ENCODE data around the gene STUB1. TPM values are rescaled to one million over a fixed set of nuclear protein-coding genes. Genes with fewer than 3 reads are reported as not detected.

Gene STUB1
- total and polyA plus RNA-seq, 10 of the 15 experiments (the other 5 are each of a cell fraction or from before 2014, with no cell fraction given): 4.2 to 136 (median 67.1) TPM

- ChIA-PET RAD21 (ENCODE audit: unreplicated experiment) (no interaction called here), CTCF (no interaction called here), POLR2A (interaction anchor here (0.5 kb wide), 1 partner anchor 25 kb away, joined by 3 read pairs; no protein-coding TSS in a partner anchor), SMC1A (ENCODE audit: uncharacterized antibody, unreplicated experiment) (no interaction called here)
- Histone ChIP-seq H3K4me1 (ENCODE audit: control insufficient read depth, insufficient read depth, low read length) (peaks cover 10% of the 10 kb centered on the region), H3K79me2 (ENCODE audit: control insufficient read depth, insufficient read depth, low read length) (no peaks in the 10 kb centered on the region; the same call in 1 of the 2 replicates), H3K27me3 (replicated peaks in 1 of 2; ENCODE audit: control insufficient read depth in 2 of 2, insufficient read depth in 2 of 2, low read length in 1 of 2) (no peaks in the 10 kb centered on the region), H3K9ac (ENCODE audit: control insufficient read depth, insufficient read depth, low read length) (no peak overlapping the region), H3K27ac (ENCODE audit: control insufficient read depth, insufficient read depth) (no peak overlapping the region), H3K4me2 (ENCODE audit: control insufficient read depth, insufficient read depth) (no peak overlapping the region), H3K36me3 (ENCODE audit: control insufficient read depth in 2 of 2, insufficient read depth in 2 of 2, low read length in 1 of 2) (no peaks in the 10 kb centered on the region), H4K20me1 (ENCODE audit: control insufficient read depth, insufficient read depth) (0 out of 2 replicates have a peak, but pooled peaks cover 2% of the 10 kb centered on the region), H3K4me3 (no peak overlapping the region), H3K9me3 (replicated peaks; ENCODE audit: control insufficient read depth, insufficient read depth, low read length) (no peaks in the 10 kb centered on the region), H2AFZ (ENCODE audit: control insufficient read depth, low read depth, low read length) (no peak overlapping the region)
- in situ Hi-C loops (cut with MboI): no loop called here
- no TSS peak for BruUV-seq (replicated peaks)
- no peak for ATAC-seq
- TF ChIP-seq USF2 (IDR thresholded peaks at IDR 0.05; ENCODE audit: borderline replicate concordance, low read depth, low read length) (no peak), SMAD5 (IDR thresholded peaks at IDR 0.05; ENCODE audit: low read depth) (no peak), HCFC1 (IDR thresholded peaks at IDR 0.05; ENCODE audit: low read length) (no peak), BMI1 (IDR thresholded peaks at IDR 0.05; ENCODE audit: borderline replicate concordance) (no peak), POLR2AphosphoS2 (IDR thresholded peaks at IDR 0.05; ENCODE audit: low read depth, low read length) (no peak), PRDM15 (CRISPR knock-in tag; IDR thresholded peaks at IDR 0.05) (no peak), ELK1 (IDR thresholded peaks at IDR 0.05; ENCODE audit: low read depth, low read length) (no peak), E2F8 (IDR thresholded peaks at IDR 0.05; ENCODE audit: low read depth, partially characterized antibody) (no peak), PBX3 (IDR thresholded peaks at IDR 0.05; ENCODE audit: insufficient replicate concordance, low read depth, low read length) (no peak), GABPA (IDR thresholded peaks at IDR 0.05; ENCODE audit: low read depth) (no peak), EZH2 (IDR thresholded peaks at IDR 0.05; ENCODE audit: borderline replicate concordance, control insufficient read depth, low read depth, low read length) (no peak)
- intact Hi-C loops (cut with micrococcal nuclease; ENCODE audit: unreplicated experiment): no loop called here
- DNase-seq (ENCODE audit: low read depth, low spot score): no peak
- 80% methylated on average over 31 of the region's 32 CpGs for WGBS (ENCODE audit: insufficient coverage, insufficient replicate concordance, low lambda C conversion rate, missing lambda C conversion rate)
- no peak for FAIRE-seq
Measured at GRCh38 chr16:717450-718245, 37.4 kb downstream of the STUB1 start.
